GM12873 (cell line): ENCODE data around the gene ARVCF.

Source experiments
- CTCF ChIP-seq: IDR thresholded peaks from 2 replicates; pipeline ENCODE4 v1.5.1; 2012; ENCODE audit warnings: low read depth, mild to moderate bottlenecking, moderate library complexity, low read length, control low read depth; ENCODE audit not compliant: insufficient read depth; ENCODE audit errors: missing control alignments

The ARVCF gene

GRCh38 chr22:19929586-19930550, 86.8 kb downstream of the ARVCF start:
- TF ChIP-seq CTCF = no peak

- TF ChIP-seq CTCF = no peak
These were observed 88.4 kb downstream of the ARVCF start for GRCh38 chr22:19928207-19928606.

GRCh38 chr22:19927696-19928095, 88.9 kb downstream of the ARVCF start:
- no peak for TF ChIP-seq CTCF

GRCh38 chr22:19923914-19924513, 92.6 kb downstream of the ARVCF start:
- TF ChIP-seq CTCF = no peak

- TF ChIP-seq CTCF = no peak
These were observed 95.0 kb downstream of the ARVCF start for GRCh38 chr22:19921544-19922081.
